Liver (tissue), 9 donors: ENCODE data around the gene RAB4A. TPM values are rescaled to one million over a fixed set of nuclear protein-coding genes. Genes with fewer than 3 reads are reported as not detected.

Source experiments
- DNase-seq: peaks from one replicate; pipeline ENCODE4 v3.0.0-alpha.2; 2017; ENCODE audit warnings: low spot score
- H3K27ac ChIP-seq, 2 donors: one replicate each; pipeline ENCODE4 v1.7.0; 2013; ENCODE audit warnings: inconsistent platforms in 2 of 2, low read length in 2 of 2, control low read depth in 1 of 2, low read depth in 1 of 2, mild to moderate bottlenecking in 1 of 2
- H3K27me3 ChIP-seq, 4 donors: one replicate each; pipeline versions ENCODE4 v1.6.1 to v1.7.0; 2013; ENCODE audit warnings: low read length in 3 of 4, inconsistent platforms in 1 of 4, mild to moderate bottlenecking in 1 of 4, moderate library complexity in 1 of 4; ENCODE audit not compliant: control insufficient read depth in 4 of 4, insufficient read depth in 4 of 4
- H3K36me3 ChIP-seq, 4 donors: one replicate each; pipeline versions ENCODE4 v1.6.1 to v1.7.0; 2013; ENCODE audit warnings: low read length in 3 of 4, mild to moderate bottlenecking in 3 of 4, low read depth in 1 of 4, moderate library complexity in 1 of 4; ENCODE audit not compliant: control insufficient read depth in 4 of 4, insufficient read depth in 3 of 4
- H3K4me1 ChIP-seq, 4 donors: one replicate each; pipeline versions ENCODE4 v1.6.1 to v1.7.0; 2013; ENCODE audit warnings: low read length in 3 of 4, mild to moderate bottlenecking in 3 of 4, moderate library complexity in 1 of 4; ENCODE audit not compliant: control insufficient read depth in 4 of 4, insufficient read depth in 4 of 4
- H3K4me3 ChIP-seq, 3 donors: one replicate each; pipeline versions ENCODE4 v1.6.1 to v1.7.0; 2013; ENCODE audit warnings: low read length in 3 of 3, control low read depth in 1 of 3, low read depth in 1 of 3, mild to moderate bottlenecking in 1 of 3
- H3K9ac ChIP-seq, 2 donors: one replicate each; pipeline ENCODE4 v1.7.0; 2013; ENCODE audit warnings: low read length in 2 of 2, mild to moderate bottlenecking in 2 of 2, moderate library complexity in 2 of 2, control low read depth in 1 of 2, low read depth in 1 of 2
- H3K9me3 ChIP-seq, 4 donors: one replicate each; pipeline versions ENCODE4 v1.6.1 to v1.7.0; 2013; ENCODE audit warnings: low read length in 3 of 4; ENCODE audit not compliant: control insufficient read depth in 4 of 4
- CTCF ChIP-seq: fragments of 150-350 bp; IDR thresholded peaks from 2 replicates; pipeline ENCODE4 v1.5.1; 2017; ENCODE audit warnings: improper control_type of control experiment, low read depth, low read length; ENCODE audit not compliant: missing input control
- EGR1 ChIP-seq, 2 donors: IDR thresholded peaks; 2 replicates each; pipeline ENCODE4 v1.6.1; 2016 to 2018; ENCODE audit warnings: antibody characterized with exemption in 2 of 2, low read depth in 2 of 2
- FOXA1 ChIP-seq: IDR thresholded peaks from 2 replicates; pipeline ENCODE4 v1.6.1; 2016; ENCODE audit warnings: antibody characterized with exemption
- FOXA2 ChIP-seq: IDR thresholded peaks from 2 replicates; pipeline ENCODE4 v1.6.1; 2016; ENCODE audit warnings: antibody characterized with exemption
- GABPA ChIP-seq, 2 donors: IDR thresholded peaks in 1 of 2; conservative IDR thresholded peaks in 1 of 2; 2 replicates each; pipeline ENCODE4 v1.6.1; 2016; ENCODE audit warnings: antibody characterized with exemption in 2 of 2, mild to moderate bottlenecking in 1 of 2, moderate library complexity in 1 of 2
- HNF4A ChIP-seq, 2 donors: conservative IDR thresholded peaks; 2 replicates each; pipeline ENCODE4 v1.6.1; 2016; ENCODE audit warnings: antibody characterized with exemption in 2 of 2, mild to moderate bottlenecking in 2 of 2
- HNF4G ChIP-seq: IDR thresholded peaks from 2 replicates; pipeline ENCODE4 v1.6.1; 2016; ENCODE audit warnings: antibody characterized with exemption
- JUND ChIP-seq, 2 donors: IDR thresholded peaks; 2 replicates each; pipeline ENCODE4 v1.6.1; 2016; ENCODE audit warnings: antibody characterized with exemption in 2 of 2
- MAX ChIP-seq: IDR thresholded peaks from 2 replicates; pipeline ENCODE4 v1.6.1; 2016; ENCODE audit warnings: antibody characterized with exemption
- NR2F2 ChIP-seq: IDR thresholded peaks from 2 replicates; pipeline ENCODE4 v1.6.1; 2016; ENCODE audit warnings: antibody characterized with exemption
- RAD21 ChIP-seq, 2 donors: IDR thresholded peaks; 2 replicates each; pipeline ENCODE4 v1.6.1; 2016; ENCODE audit warnings: antibody characterized with exemption in 2 of 2, mild to moderate bottlenecking in 2 of 2
- REST ChIP-seq: IDR thresholded peaks from 2 replicates; pipeline ENCODE4 v1.6.1; 2016; ENCODE audit warnings: antibody characterized with exemption, mild to moderate bottlenecking
- RXRA ChIP-seq, 2 donors: IDR thresholded peaks; 2 replicates each; pipeline ENCODE4 v1.6.1; 2017 to 2018; ENCODE audit warnings: antibody characterized with exemption in 2 of 2, mild to moderate bottlenecking in 1 of 2
- SP1 ChIP-seq: IDR thresholded peaks from 2 replicates; pipeline ENCODE4 v1.6.1; 2018; ENCODE audit warnings: antibody characterized with exemption, mild to moderate bottlenecking
- TAF1 ChIP-seq: conservative IDR thresholded peaks from 2 replicates; pipeline ENCODE4 v1.6.1; 2016; ENCODE audit warnings: antibody characterized with exemption, mild to moderate bottlenecking
- YY1 ChIP-seq: IDR thresholded peaks from 2 replicates; pipeline ENCODE4 v1.6.1; 2016; ENCODE audit warnings: antibody characterized with exemption, mild to moderate bottlenecking
- ZBTB33 ChIP-seq: IDR thresholded peaks from 2 replicates; pipeline ENCODE4 v1.6.1; 2016; ENCODE audit warnings: antibody characterized with exemption
- WGBS: extraction: QIAGEN DNeasy Blood & Tissue Kit; methylation state at CpG from one replicate; pipeline ENCODE4 v1.1.7; 2013; 5-methylcytosine and 5-hydroxymethylcytosine counted together
- polyA plus RNA-seq, 2 donors: library from polyadenylated mRNA; stranded (reverse) in 1 of 2; unstranded in 1 of 2; fragments of 200-250 nt in 1 of 2; fragments of >200 nt in 1 of 2; fragmentation: Nextera tagmentation in 1 of 2; extraction: Ambion mirVana in 1 of 2; gene quantifications; one replicate each; pipeline versions ENCODE4 v1.2.1 to v1.2.3, GENCODE V29; 2013 to 2015
- total RNA-seq, 2 donors: library from RNA; depleted of rRNA; stranded (reverse); fragments of >200 nt; gene quantifications; one replicate each; pipeline ENCODE4 v1.2.3, GENCODE V29; 2014
- donor health status: healthy.
- donor health status: healthy.
- donor health status: healthy.
- donor health status: healthy.
- donor health status: healthy.

Gene RAB4A
- total and polyA plus RNA-seq, 4 donors, result 16.5 to 51.9 (median 29.5) TPM

- H3K9ac ChIP-seq, result no peak overlapping the region
- WGBS, result 86% methylated on average over 8 of the region's 8 CpGs
- H3K27me3 ChIP-seq, result no peaks in the 10 kb centered on the region
- no peaks in the 10 kb centered on the region for H3K9me3 ChIP-seq
- no peak overlapping the region for H3K27ac ChIP-seq
- no peak for DNase-seq
- peaks cover 6 to 17% (median 11%) of the 10 kb centered on the region in 4 donors for H3K4me1 ChIP-seq
- no peaks in the 10 kb centered on the region for H3K36me3 ChIP-seq
- TF ChIP-seq NR2F2 (no peak), FOXA1 (no peak), HNF4G (no peak), GABPA (IDR thresholded peaks at IDR 0.05 in 1 of 2, conservative IDR thresholded peaks at IDR 0.05 in 1 of 2) (no peak), RXRA (IDR thresholded peaks at IDR 0.05) (no peak), JUND (IDR thresholded peaks at IDR 0.05) (no peak), ZBTB33 (no peak), MAX (no peak), YY1 (no peak), RAD21 (IDR thresholded peaks at IDR 0.05) (no peak), SP1 (no peak), HNF4A (conservative IDR thresholded peaks at IDR 0.05) (no peak), FOXA2 (no peak), EGR1 (IDR thresholded peaks at IDR 0.05; ENCODE audit: low read depth in 2 of 2) (no peak), CTCF (no peak), TAF1 (no peak), REST (no peak)
- H3K4me3 ChIP-seq, result no peak overlapping the region
These were observed 74.2 kb downstream of the RAB4A start for GRCh38 chr1:229344937-229345684.
